Measurements from ENCODE around the gene ALK. TPM values are rescaled to one million over a fixed set of nuclear protein-coding genes. Genes with fewer than 3 reads are reported as not detected.

ALK gene
- total RNA-seq, 2 donors from 2014 or later, result under 0.01 to 0.26 TPM

- intact Hi-C loops (cut with DNase I), result no loop called here
- H3K9me3 ChIP-seq, result no peaks in the 10 kb centered on the region
- no peaks in the 10 kb centered on the region for H3K36me3 ChIP-seq (replicated peaks in 1 of 2; ENCODE audit: insufficient read depth in 1 of 2, low read depth in 2 of 2)
- no peak overlapping the region for H3K27ac ChIP-seq
- H3K4me3 ChIP-seq, result no peak overlapping the region
- DNase-seq (no peak), ATAC-seq (no peak)
- no peaks in the 10 kb centered on the region for H3K4me1 ChIP-seq
- no peaks in the 10 kb centered on the region for H3K27me3 ChIP-seq
- 87 to 89% methylated on average over 1 of the region's 1 CpG for WGBS, 2 donors
- TF ChIP-seq POLR2A (IDR thresholded peaks at IDR 0.05) (no peak), CTCF (IDR thresholded peaks at IDR 0.05) (no peak)
Observed at GRCh38 chr2:29782087-29782486, 139.3 kb downstream of the ALK start.

GRCh38 chr2:29780906-29781305 lies 140.5 kb downstream of the ALK start:
- DNase-seq (no peak), ATAC-seq (no peak)
- no peaks in the 10 kb centered on the region for H3K27me3 ChIP-seq
- H3K36me3 ChIP-seq (replicated peaks in 1 of 2; ENCODE audit: insufficient read depth in 1 of 2, low read depth in 2 of 2), result no peaks in the 10 kb centered on the region
- intact Hi-C loops (cut with DNase I), result no loop called here
- no peaks in the 10 kb centered on the region for H3K9me3 ChIP-seq
- TF ChIP-seq CTCF (IDR thresholded peaks at IDR 0.05) (no peak), POLR2A (IDR thresholded peaks at IDR 0.05) (no peak)
- no peaks in the 10 kb centered on the region for H3K4me1 ChIP-seq
- WGBS, 2 donors, result 86 to 93% methylated on average over 1 of the region's 1 CpG
- no peak overlapping the region for H3K27ac ChIP-seq
- no peak overlapping the region for H3K4me3 ChIP-seq

GRCh38 chr2:29777161-29777560 lies 144.2 kb downstream of the ALK start:
- no peak for TF ChIP-seq CTCF (IDR thresholded peaks at IDR 0.05)
- TF ChIP-seq POLR2A (IDR thresholded peaks at IDR 0.05), result no peak
- Histone ChIP-seq H3K36me3 (replicated peaks in 1 of 2; ENCODE audit: insufficient read depth in 1 of 2, low read depth in 2 of 2) (no peaks in the 10 kb centered on the region), H3K9me3 (no peaks in the 10 kb centered on the region), H3K4me1 (no peaks in the 10 kb centered on the region), H3K27me3 (no peaks in the 10 kb centered on the region), H3K4me3 (no peak overlapping the region), H3K27ac (no peak overlapping the region)
- DNase-seq (no peak), ATAC-seq (no peak)
- intact Hi-C loops (cut with DNase I), result no loop called here
- WGBS, 2 donors, result 75 to 80% methylated on average over 2 of the region's 2 CpGs

GRCh38 chr2:29776406-29776805 lies 145.0 kb downstream of the ALK start:
- no peaks in the 10 kb centered on the region for H3K9me3 ChIP-seq
- H3K27me3 ChIP-seq, result no peaks in the 10 kb centered on the region
- no peak for ATAC-seq
- WGBS, 2 donors, result 89 to 93% methylated on average over 2 of the region's 3 CpGs
- intact Hi-C loops (cut with DNase I), result no loop called here
- H3K4me1 ChIP-seq, result no peaks in the 10 kb centered on the region
- H3K4me3 ChIP-seq, result no peak overlapping the region
- DNase-seq, result no peak
- no peaks in the 10 kb centered on the region for H3K36me3 ChIP-seq (replicated peaks in 1 of 2; ENCODE audit: insufficient read depth in 1 of 2, low read depth in 2 of 2)
- no peak overlapping the region for H3K27ac ChIP-seq
- TF ChIP-seq CTCF (IDR thresholded peaks at IDR 0.05), result no peak
- no peak for TF ChIP-seq POLR2A (IDR thresholded peaks at IDR 0.05)

- H3K4me3 ChIP-seq, result no peak overlapping the region
- no peaks in the 10 kb centered on the region for H3K4me1 ChIP-seq
- no peaks in the 10 kb centered on the region for H3K27me3 ChIP-seq
- no peak for TF ChIP-seq POLR2A (IDR thresholded peaks at IDR 0.05)
- no peak for TF ChIP-seq CTCF (IDR thresholded peaks at IDR 0.05)
- 90 to 91% methylated on average over 1 of the region's 1 CpG for WGBS, 2 donors
- no peak for ATAC-seq
- no peaks in the 10 kb centered on the region for H3K9me3 ChIP-seq
- intact Hi-C loops (cut with DNase I), result no loop called here
- H3K27ac ChIP-seq, result no peak overlapping the region
- DNase-seq, result no peak
- no peaks in the 10 kb centered on the region for H3K36me3 ChIP-seq (replicated peaks in 1 of 2; ENCODE audit: insufficient read depth in 1 of 2, low read depth in 2 of 2)
Observed at GRCh38 chr2:29775937-29776336, 145.4 kb downstream of the ALK start.
